SK-N-MC (cell line): ENCODE measurements around the gene CMTM7.

Source experiments
- EZH2 ChIP-seq: fragments of 200-600 bp; sonication (generic); IDR thresholded peaks from one replicate; pipeline ENCODE4 v1.6.1; 2017; ENCODE audit warnings: antibody characterized with exemption
- POLR2AphosphoS5 ChIP-seq: IDR thresholded peaks from 2 replicates; pipeline ENCODE4 v1.6.1; 2012; ENCODE audit warnings: mild to moderate bottlenecking, low read depth, low read length, borderline replicate concordance

DNA sequence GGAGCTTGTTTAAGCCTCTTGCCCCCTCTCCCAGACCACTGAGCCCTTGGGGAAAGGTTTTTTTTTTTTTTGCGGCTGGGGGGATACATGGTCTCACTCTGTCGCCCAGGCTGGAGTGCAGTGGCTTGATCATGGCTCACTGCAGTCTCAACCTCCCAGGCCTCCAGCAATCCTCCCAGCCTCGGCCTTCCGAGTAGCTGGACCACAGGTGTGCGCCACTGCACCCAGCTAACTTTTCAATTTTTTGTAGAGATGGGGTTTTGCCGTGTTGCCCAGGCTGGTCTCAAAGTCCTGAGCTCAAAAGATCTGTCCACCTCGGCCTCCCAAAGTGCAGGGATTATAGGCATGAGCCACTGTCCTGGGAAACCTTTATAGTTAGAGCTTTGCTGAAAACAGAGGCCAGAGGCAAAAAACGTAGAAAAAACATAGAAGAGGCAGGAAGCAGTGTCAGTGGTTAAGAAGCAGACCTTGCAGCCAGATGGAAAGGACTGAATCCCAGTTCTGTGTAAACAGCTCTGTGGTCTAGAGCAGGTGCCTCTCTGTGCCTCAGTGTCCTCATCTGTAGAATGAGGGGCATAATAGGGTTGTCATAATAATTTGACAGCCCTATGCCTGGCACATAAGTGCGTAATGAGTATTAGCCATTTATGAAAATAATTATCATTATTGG lies 33.1 kb downstream of the CMTM7 start:
- TF ChIP-seq POLR2AphosphoS5 (no peak), EZH2 (no peak)
